GM13976 (cell line): ENCODE data around the gene ARL6IP4.
"Not testable (repeated sequence)": the region's sequence is repeated elsewhere in the genome, so short reads cannot be mapped to it uniquely, and the experiment has no call there.

Experiments used
- DNase-seq: peaks from one replicate; pipeline ENCODE4 v3.0.0; 2012; ENCODE audit warnings: low spot score
- CTCF ChIP-seq: IDR thresholded peaks from 2 replicates; pipeline ENCODE4 v1.5.1; 2012; ENCODE audit warnings: borderline replicate concordance, mild to moderate bottlenecking; ENCODE audit not compliant: insufficient read depth; ENCODE audit errors: extremely low read depth, missing control alignments, control extremely low read depth
- in situ Hi-C: fragments of 300-500 bp; cut with MboI; formaldehyde crosslinking; loops from one replicate; pipeline ENCODE4 v1.12.0; 2022; ENCODE audit warnings: low sequenced_read_pairs, mixed read lengths, inconsistent platforms; ENCODE audit not compliant: unreplicated experiment

ARL6IP4 gene

GRCh38 chr12:123010681-123011080 lies 30.2 kb downstream of the ARL6IP4 start:
- in situ Hi-C loops = no loop called here
- DNase-seq = no peak
- TF ChIP-seq CTCF = no peak

GRCh38 chr12:123011701-123012100 lies 31.2 kb downstream of the ARL6IP4 start:
- no peak for TF ChIP-seq CTCF
- DNase-seq = no peak
- in situ Hi-C loops = no loop called here

DNA sequence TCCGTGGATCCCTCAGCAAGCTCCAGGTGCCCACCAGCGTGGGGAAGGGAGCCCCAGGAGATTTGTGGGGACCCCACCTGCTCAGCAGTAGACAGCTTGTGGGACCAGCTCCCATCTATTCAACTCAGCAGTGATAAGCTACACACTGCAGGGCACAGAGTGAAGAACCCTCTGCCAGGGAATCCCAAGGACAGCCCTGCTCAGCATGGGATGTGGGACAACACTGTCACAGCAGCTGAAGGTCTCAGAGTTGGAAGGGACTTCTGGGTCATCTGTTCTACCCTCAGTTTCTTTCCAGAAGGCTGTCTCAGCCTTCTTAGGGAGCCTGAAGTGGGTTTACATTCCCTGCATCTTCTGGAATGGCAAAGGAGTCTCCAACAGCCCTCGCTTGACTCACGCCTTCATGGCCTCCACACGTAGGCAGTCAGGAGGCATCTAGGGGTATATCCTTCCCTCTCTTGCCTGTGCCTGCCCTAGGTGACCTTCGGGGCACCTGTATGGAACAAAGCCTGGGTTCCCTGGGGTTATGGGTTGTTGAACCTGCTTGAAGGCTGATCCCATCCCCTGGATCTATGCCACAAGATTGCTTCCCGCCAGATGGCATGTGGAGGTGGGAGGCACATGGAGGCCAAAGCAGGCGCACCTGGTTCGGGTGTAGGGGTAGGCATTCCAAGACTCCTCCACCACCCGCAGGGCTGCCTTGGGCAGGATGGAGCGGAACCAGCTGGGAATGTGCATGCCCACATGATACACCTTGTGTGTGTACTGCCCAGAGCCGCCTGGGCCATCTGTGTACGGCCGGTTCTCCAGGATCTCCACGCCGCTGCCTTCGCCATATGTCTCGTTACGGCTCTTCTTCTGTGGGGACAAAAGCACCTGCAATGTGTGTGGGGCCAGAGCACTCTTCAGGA lies 33.0 kb downstream of the ARL6IP4 start:
- no peak for DNase-seq
- in situ Hi-C loops = no loop called here
- TF ChIP-seq CTCF = no peak

DNA sequence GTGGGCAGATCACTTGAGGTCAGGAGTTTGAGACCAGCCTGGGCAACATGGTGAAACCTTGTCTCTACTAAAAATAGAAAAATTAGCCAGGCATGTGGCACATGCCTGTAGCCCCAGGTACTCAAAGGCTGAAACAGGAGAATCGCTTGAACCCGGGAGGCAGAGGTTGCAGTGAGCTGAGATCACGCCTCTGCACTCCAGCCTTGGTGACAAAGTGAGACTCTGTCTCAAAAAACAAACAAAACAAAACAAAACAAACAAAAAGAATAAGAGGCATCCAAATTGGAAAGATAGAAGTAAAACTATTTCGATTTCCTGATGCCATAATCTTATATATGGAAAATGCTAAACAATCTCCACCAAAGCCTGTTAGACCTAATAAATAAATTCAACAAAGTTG lies 34.0 kb downstream of the ARL6IP4 start:
- in situ Hi-C loops, DNase-seq: not testable (repeated sequence)

GRCh38 chr12:123017753-123018152 lies 37.3 kb downstream of the ARL6IP4 start:
- TF ChIP-seq CTCF = no peak
- no peak for DNase-seq
- in situ Hi-C loops = no loop called here

GRCh38 chr12:123019841-123020138 lies 39.3 kb downstream of the ARL6IP4 start:
- no peak for TF ChIP-seq CTCF

GRCh38 chr12:123021688-123022604 lies 41.5 kb downstream of the ARL6IP4 start:
- no peak for DNase-seq
- TF ChIP-seq CTCF = no peak
- in situ Hi-C loops = no loop called here

More at GRCh38 chr12:123019841-123020138, 39.3 kb downstream of the ARL6IP4 start:
- in situ Hi-C loops = no loop called here
- no peak for DNase-seq
